Adipocyte (in vitro differentiated cells): Measurements from ENCODE around the gene USF1.
A peak's percentile ranks its signal among the peaks of the same experiment; 100 is the strongest.
"Not testable (repeated sequence)": the region's sequence is repeated elsewhere in the genome, so short reads cannot be mapped to it uniquely, and the experiment has no call there.

Experiments
- DNase-seq: peaks from one replicate; pipeline ENCODE4 v3.0.0-alpha.2; 2015; ENCODE audit warnings: low read depth
- H3K27me3 ChIP-seq: replicated peaks from 2 replicates; pipeline ENCODE4 v1.7.0; 2013; ENCODE audit warnings: mild to moderate bottlenecking, low read length, moderate library complexity; ENCODE audit not compliant: control insufficient read depth, insufficient read depth
- H3K36me3 ChIP-seq: 2 replicates; pipeline ENCODE4 v1.7.0; 2013; ENCODE audit warnings: low read length, mild to moderate bottlenecking, moderate library complexity; ENCODE audit not compliant: control insufficient read depth, insufficient read depth, severe bottlenecking
- H3K4me1 ChIP-seq: 2 replicates; pipeline ENCODE4 v1.7.0; 2013; ENCODE audit warnings: mild to moderate bottlenecking, low read length, moderate library complexity; ENCODE audit not compliant: control insufficient read depth, insufficient read depth
- H3K4me3 ChIP-seq: 2 replicates; pipeline ENCODE4 v1.7.0; 2013; ENCODE audit warnings: mild to moderate bottlenecking, low read length, moderate library complexity
- H3K9ac ChIP-seq: 2 replicates; pipeline ENCODE4 v1.7.0; 2013; ENCODE audit warnings: mild to moderate bottlenecking, low read length, moderate library complexity
- H3K9me3 ChIP-seq: 2 replicates; pipeline ENCODE4 v1.7.0; 2013; ENCODE audit warnings: mild to moderate bottlenecking, low read length, moderate library complexity; ENCODE audit not compliant: control insufficient read depth

The USF1 gene

DNA sequence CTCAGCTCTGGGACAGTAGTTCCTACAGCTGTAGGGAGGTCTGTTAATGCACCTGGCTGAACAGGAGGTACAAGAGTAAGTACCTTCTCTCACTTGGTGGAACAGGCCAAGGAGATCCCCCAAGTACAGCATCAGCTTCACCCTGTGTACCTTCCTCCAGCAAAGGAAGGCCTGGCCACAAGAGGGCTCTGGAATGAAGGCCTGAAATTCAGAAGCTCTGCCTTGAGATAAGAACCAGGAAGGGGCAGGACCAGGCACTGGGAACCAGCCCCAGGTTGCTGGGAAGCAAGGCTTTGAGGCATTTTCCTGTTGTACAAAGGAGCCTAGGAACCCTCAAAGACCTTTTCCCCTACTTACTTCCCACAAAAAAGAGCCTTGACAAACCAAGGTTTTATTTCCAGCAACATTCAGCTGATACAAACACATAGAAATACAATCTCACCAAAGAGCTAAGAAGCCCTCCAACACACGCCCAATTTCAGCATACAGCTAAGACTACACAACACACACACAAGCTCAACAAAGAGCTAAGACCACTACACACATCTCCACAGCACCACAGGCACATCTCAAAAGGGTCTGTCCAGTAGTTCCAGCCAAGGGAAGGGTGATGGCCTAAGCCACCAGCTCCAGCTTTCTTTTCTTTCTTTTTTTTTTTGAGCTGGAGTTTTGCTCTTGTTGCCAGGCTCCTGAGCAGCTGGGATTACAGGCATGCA lies 48.3 kb downstream of the USF1 start:
- Histone ChIP-seq H3K4me3 (no peak overlapping the region), H3K36me3 (peaks cover 12% of the 10 kb centered on the region), H3K27me3 (no peaks in the 10 kb centered on the region), H3K9ac (peak overlapping the region; percentile 1), H3K4me1 (peaks cover 14% of the 10 kb centered on the region), H3K9me3 (no peaks in the 10 kb centered on the region)
- peak; percentile 82 for DNase-seq

DNA sequence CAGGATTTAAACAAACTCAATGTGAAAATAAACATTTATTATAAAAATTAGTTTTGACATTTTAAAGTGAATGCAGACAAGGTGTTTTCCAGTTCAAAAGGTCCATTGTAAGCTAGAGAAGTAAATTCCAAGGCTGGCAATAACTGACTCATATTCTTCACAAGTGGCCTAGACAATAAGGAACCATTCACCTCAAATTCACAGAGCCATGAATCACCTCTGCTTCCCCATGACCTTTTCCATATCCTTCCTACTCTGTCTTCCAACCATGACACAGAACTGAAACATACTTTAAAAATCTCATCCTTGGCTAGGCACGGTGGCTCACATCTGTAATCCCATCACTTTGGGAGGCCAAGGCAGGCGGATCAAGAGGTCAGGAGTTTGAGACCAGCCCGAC lies 49.6 kb downstream of the USF1 start:
- no peak for DNase-seq
- H3K4me3 ChIP-seq: no peak overlapping the region
- no peak overlapping the region for H3K9ac ChIP-seq
- no peaks in the 10 kb centered on the region for H3K27me3 ChIP-seq
- peaks cover 12% of the 10 kb centered on the region for H3K36me3 ChIP-seq
- no peaks in the 10 kb centered on the region for H3K9me3 ChIP-seq
- H3K4me1 ChIP-seq: peaks cover 11% of the 10 kb centered on the region

DNA sequence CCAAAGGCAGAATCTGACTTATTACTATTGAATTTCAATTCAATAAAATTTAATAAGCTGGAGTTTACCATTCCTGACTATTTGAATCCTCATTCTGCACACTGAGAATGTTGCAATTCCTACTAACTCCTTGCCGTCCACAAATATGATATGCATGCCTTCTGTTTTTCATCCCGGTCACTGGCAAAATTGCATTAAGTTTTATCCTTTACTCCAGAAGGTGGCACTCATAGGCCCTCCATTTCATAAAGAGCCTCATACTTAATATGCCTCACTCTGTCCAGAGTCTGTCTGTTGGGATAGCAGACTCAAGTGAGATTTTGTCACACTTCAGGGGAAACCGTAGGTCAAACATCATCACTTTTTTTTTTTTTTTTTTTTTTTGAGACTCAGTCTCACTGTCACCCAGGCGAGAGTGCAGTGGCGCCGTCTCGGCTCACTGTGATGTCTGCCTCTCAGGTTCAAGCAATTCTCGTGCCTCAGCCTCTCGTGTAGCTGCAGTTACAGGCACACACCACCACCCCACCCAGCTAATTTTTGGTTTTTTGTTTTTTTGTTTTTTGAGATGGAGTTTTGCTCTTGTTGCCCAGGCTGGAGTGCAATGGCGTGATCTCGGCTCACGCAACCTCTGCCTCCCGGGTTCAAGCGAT lies 52.1 kb downstream of the USF1 start:
- no peak overlapping the region for H3K4me3 ChIP-seq
- no peak overlapping the region for H3K9ac ChIP-seq
- peaks cover 11% of the 10 kb centered on the region for H3K4me1 ChIP-seq
- no peaks in the 10 kb centered on the region for H3K36me3 ChIP-seq
- peak; percentile 95 for DNase-seq
- H3K9me3 ChIP-seq: no peaks in the 10 kb centered on the region
- H3K27me3 ChIP-seq: no peaks in the 10 kb centered on the region

DNA sequence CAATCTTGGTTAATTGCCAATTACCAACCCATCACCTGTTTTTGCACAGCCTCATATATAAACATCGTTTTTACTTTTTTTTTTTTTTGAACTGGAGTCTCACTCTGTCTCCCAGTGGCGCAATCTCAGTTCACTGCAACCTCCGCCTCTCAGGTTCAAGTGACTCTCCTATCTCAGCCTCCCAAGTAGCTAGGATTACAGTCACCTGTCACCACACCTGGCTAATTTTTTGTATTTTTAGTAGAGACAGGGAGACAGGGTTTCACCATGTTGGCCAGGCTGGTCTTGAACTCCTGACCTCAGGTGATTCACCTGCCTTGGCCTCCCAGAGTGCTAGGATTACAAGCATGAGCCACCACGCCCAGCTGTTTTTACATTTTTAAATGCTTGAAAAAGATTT lies 53.7 kb downstream of the USF1 start:
- H3K4me3 ChIP-seq, H3K9ac ChIP-seq, H3K9me3 ChIP-seq, H3K36me3 ChIP-seq, H3K4me1 ChIP-seq, DNase-seq, H3K27me3 ChIP-seq: not testable (repeated sequence)
